Mucosa of descending colon (tissue), 3 donors: Measurements from ENCODE around the gene LGMN. TPM values are rescaled to one million over a fixed set of nuclear protein-coding genes. Genes with fewer than 3 reads are reported as not detected.

Experiments used
- ATAC-seq: fragments of 200-7000 bp; cut with Tn5 transposase; one replicate; pipeline ENCODE4 v1.9.1; 2020; ENCODE audit warnings: mild to moderate bottlenecking, moderate library complexity
- DNase-seq, 3 donors: peaks; one replicate each; pipeline ENCODE4 v3.0.0-alpha.2; 2020
- H3K36me3 ChIP-seq: fragments of 200-600 bp; one replicate; pipeline ENCODE4 v1.8.0; 2021; ENCODE audit warnings: low read depth, mild to moderate bottlenecking
- H3K4me1 ChIP-seq: fragments of 200-600 bp; one replicate; pipeline ENCODE4 v1.8.0; 2021; ENCODE audit warnings: low read depth, mild to moderate bottlenecking
- H3K4me3 ChIP-seq: fragments of 200-600 bp; one replicate; pipeline ENCODE4 v1.8.0; 2021; ENCODE audit warnings: mild to moderate bottlenecking
- H3K9me3 ChIP-seq: fragments of 200-600 bp; one replicate; pipeline ENCODE4 v1.8.0; 2021; ENCODE audit warnings: mild to moderate bottlenecking
- CTCF ChIP-seq: fragments of 200-600 bp; IDR thresholded peaks from one replicate; pipeline ENCODE4 v1.8.0; 2022; ENCODE audit warnings: antibody characterized with exemption, mild to moderate bottlenecking
- intact Hi-C, 2 donors: fragments of 100-400 bp; cut with DNase I in 1 of 2; cut with micrococcal nuclease in 1 of 2; formaldehyde crosslinking; loops; one replicate each; pipeline versions ENCODE4 v1.11.0 to v1.11.1; 2022; cut with DNase I, micrococcal nuclease
- total RNA-seq, 3 donors: library from RNA; stranded (reverse); fragmentation: NEBNext Ultra II Directional in 2 of 3; extraction: Animal tissue kit (Norgen Biotek cat#: 25700) in 2 of 3; gene quantifications; one replicate each; pipeline versions ENCODE4 v1.2.1 to v1.2.4, GENCODE V29; 2021 to 2023
- donor health status: DM: no; HTN: no; CAD: no; lungs with moderate emphysema.
- donor health status: DM: no; HTN: no; CAD: no.
- donor health status: DM: no; HTN: yes; CAD: no.

Gene LGMN
- total RNA-seq, 3 donors from 2014 or later = 86.8 to 103 (median 94.3) TPM

- Histone ChIP-seq H3K9me3 (no peaks in the 10 kb centered on the region), H3K36me3 (no peaks in the 10 kb centered on the region), H3K4me3 (no peak overlapping the region), H3K4me1 (peaks cover 18% of the 10 kb centered on the region)
- intact Hi-C loops = loop anchor here in 1 of 2 donors (10.0 kb wide), 1 partner anchor 65 kb away; no protein-coding TSS in a partner anchor
- no peak for TF ChIP-seq CTCF
- ATAC-seq (peak; percentile 94), DNase-seq (peak in 2 of 3 donors; percentile 54 to 94)
Measured at GRCh38 chr14:92719890-92720323, 28.5 kb downstream of the LGMN start.

GRCh38 chr14:92719421-92719820, 29.0 kb downstream of the LGMN start:
- Histone ChIP-seq H3K4me3 (no peak overlapping the region), H3K36me3 (no peaks in the 10 kb centered on the region), H3K4me1 (peaks cover 14% of the 10 kb centered on the region), H3K9me3 (no peaks in the 10 kb centered on the region)
- no peak for ATAC-seq
- TF ChIP-seq CTCF = no peak
- DNase-seq = no peak
- intact Hi-C loops = loop anchor here in 1 of 2 donors (10.0 kb wide), 1 partner anchor 65 kb away; no protein-coding TSS in a partner anchor

GRCh38 chr14:92718664-92719063, 29.8 kb downstream of the LGMN start:
- intact Hi-C loops = loop anchor here in 1 of 2 donors (10.0 kb wide), 1 partner anchor 66 kb away; no protein-coding TSS in a partner anchor

GRCh38 chr14:92717571-92718042, 30.8 kb downstream of the LGMN start:
- Histone ChIP-seq H3K9me3 (no peaks in the 10 kb centered on the region), H3K4me1 (peaks cover 14% of the 10 kb centered on the region), H3K36me3 (no peaks in the 10 kb centered on the region), H3K4me3 (no peak overlapping the region)
- intact Hi-C loops = loop anchor here in 1 of 2 donors (10.0 kb wide), 1 partner anchor 67 kb away; no protein-coding TSS in a partner anchor
- ATAC-seq (no peak), DNase-seq (no peak)
- TF ChIP-seq CTCF = no peak

More at GRCh38 chr14:92718664-92719063, 29.8 kb downstream of the LGMN start:
- H3K36me3 ChIP-seq = no peaks in the 10 kb centered on the region
- no peaks in the 10 kb centered on the region for H3K9me3 ChIP-seq
- no peak for DNase-seq
- H3K4me1 ChIP-seq = peaks cover 14% of the 10 kb centered on the region
- TF ChIP-seq CTCF = no peak
- ATAC-seq = no peak
- no peak overlapping the region for H3K4me3 ChIP-seq

- Histone ChIP-seq H3K9me3 (no peaks in the 10 kb centered on the region), H3K4me1 (peaks cover 7% of the 10 kb centered on the region), H3K4me3 (no peak overlapping the region), H3K36me3 (no peaks in the 10 kb centered on the region)
- TF ChIP-seq CTCF = no peak
- intact Hi-C loops = loop anchor here in 1 of 2 donors (10.0 kb wide), 1 partner anchor 69 kb away; no protein-coding TSS in a partner anchor
- ATAC-seq = no peak
- DNase-seq = peak in 1 of 3 donors; percentile 23
Measured at GRCh38 chr14:92716131-92716530, 32.3 kb downstream of the LGMN start.
